Prostate gland (tissue), 2 donors: ENCODE data around the gene SH2B3.

Experiments used
- CTCF ChIP-seq, 4 experiments: fragments of 200-600 bp in 2 of 4; fragments of 450-650 bp in 2 of 4; sonication (generic) in 2 of 4; IDR thresholded peaks; 1 replicate in 3 of 4; 2 replicates in 1 of 4; pipeline ENCODE4 v1.5.1; 2016 to 2019; ENCODE audit warnings: antibody characterized with exemption in 4 of 4, mild to moderate bottlenecking in 2 of 4, moderate library complexity in 2 of 4
- POLR2A ChIP-seq: fragments of 450-650 bp; IDR thresholded peaks from one replicate; pipeline ENCODE4 v1.6.1; 2016; ENCODE audit warnings: antibody characterized with exemption, mild to moderate bottlenecking
- POLR2AphosphoS5 ChIP-seq: sonication (generic); formaldehyde crosslinking; IDR thresholded peaks from one replicate; pipeline ENCODE4 v1.6.1; 2017; ENCODE audit warnings: antibody characterized with exemption

GRCh38 chr12:111447571-111448265, 42.0 kb downstream of the SH2B3 start:
- TF ChIP-seq POLR2AphosphoS5 (no peak), POLR2A (no peak), CTCF (IDR thresholded peaks at IDR 0.05) (no peak)
